ENCODE data around the gene KIAA1958. TPM values are rescaled to one million over a fixed set of nuclear protein-coding genes. Genes with fewer than 3 reads are reported as not detected.
"Not testable (repeated sequence)": the region's sequence is repeated elsewhere in the genome, so short reads cannot be mapped to it uniquely, and the experiment has no call there.

Gene KIAA1958
- total RNA-seq, 2 donors from 2014 or later = 5.7 to 9.6 TPM

GRCh38 chr9:112506571-112506970, 19.9 kb downstream of the KIAA1958 start:
- intact Hi-C loops (cut with DNase I) = no loop called here
- ATAC-seq = no peak

DNA sequence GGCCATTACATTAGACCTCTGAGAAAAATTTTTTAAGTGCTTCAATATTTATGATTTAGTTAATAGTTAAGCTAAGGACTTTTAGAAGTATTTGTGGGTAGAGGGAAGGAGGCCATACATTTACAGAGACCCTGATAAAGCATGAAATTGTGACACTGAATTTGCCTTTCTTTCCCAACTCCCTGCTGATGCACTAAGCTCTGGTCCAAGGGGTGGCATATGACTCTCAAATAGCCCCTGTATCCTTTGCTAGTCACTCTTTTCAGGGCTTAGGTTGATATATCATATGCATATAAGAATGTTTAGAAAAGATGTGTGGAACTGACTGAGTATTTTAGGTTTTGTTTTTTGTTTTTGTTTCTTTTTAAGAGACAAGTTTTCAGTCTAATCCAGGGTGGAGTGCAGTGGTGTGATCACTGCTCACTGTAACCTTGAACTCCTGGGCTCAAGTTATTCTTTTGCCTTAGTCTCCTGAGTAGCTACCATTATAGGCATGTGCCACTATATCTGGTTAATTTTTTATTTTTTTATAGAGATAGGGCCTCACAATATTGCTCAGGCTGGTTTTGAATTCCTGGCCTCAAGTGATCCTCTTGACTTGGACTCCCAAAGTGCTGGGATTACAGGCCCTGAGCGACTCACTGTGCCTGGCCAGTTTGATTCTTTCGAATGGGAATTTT, 20.5 kb downstream of the KIAA1958 start:
- H3K27me3 ChIP-seq = no peaks in the 10 kb centered on the region
- DNase-seq = no peak
- TF ChIP-seq, protein P1, sequence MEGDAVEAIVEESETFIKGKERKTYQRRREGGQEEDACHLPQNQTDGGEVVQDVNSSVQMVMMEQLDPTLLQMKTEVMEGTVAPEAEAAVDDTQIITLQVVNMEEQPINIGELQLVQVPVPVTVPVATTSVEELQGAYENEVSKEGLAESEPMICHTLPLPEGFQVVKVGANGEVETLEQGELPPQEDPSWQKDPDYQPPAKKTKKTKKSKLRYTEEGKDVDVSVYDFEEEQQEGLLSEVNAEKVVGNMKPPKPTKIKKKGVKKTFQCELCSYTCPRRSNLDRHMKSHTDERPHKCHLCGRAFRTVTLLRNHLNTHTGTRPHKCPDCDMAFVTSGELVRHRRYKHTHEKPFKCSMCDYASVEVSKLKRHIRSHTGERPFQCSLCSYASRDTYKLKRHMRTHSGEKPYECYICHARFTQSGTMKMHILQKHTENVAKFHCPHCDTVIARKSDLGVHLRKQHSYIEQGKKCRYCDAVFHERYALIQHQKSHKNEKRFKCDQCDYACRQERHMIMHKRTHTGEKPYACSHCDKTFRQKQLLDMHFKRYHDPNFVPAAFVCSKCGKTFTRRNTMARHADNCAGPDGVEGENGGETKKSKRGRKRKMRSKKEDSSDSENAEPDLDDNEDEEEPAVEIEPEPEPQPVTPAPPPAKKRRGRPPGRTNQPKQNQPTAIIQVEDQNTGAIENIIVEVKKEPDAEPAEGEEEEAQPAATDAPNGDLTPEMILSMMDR (IDR thresholded peaks at IDR 0.05) = no peak
- no peak for TF ChIP-seq POLR2A (IDR thresholded peaks at IDR 0.05)
- no peak for ATAC-seq
- H3K36me3 ChIP-seq (replicated peaks in 1 of 2; ENCODE audit: insufficient read depth in 1 of 2, low read depth in 2 of 2) = no peaks in the 10 kb centered on the region
- H3K9me3 ChIP-seq = no peaks in the 10 kb centered on the region
- peaks cover 34% of the 10 kb centered on the region for H3K4me1 ChIP-seq
- H3K27ac ChIP-seq = no peak overlapping the region
- H3K4me3 ChIP-seq = no peak overlapping the region
- WGBS, 2 donors = 96 to 100% methylated on average over 2 of the region's 2 CpGs
- intact Hi-C loops (cut with DNase I) = no loop called here

More at GRCh38 chr9:112506571-112506970, 19.9 kb downstream of the KIAA1958 start:
- H3K27ac ChIP-seq = no peak overlapping the region
- WGBS, 2 donors = 33 to 37% methylated on average over 2 of the region's 2 CpGs
- no peaks in the 10 kb centered on the region for H3K36me3 ChIP-seq (replicated peaks in 1 of 2; ENCODE audit: insufficient read depth in 1 of 2, low read depth in 2 of 2)
- H3K4me3 ChIP-seq = no peak overlapping the region
- no peaks in the 10 kb centered on the region for H3K27me3 ChIP-seq
- no peak for TF ChIP-seq POLR2A (IDR thresholded peaks at IDR 0.05)
- TF ChIP-seq, protein P1 (IDR thresholded peaks at IDR 0.05) = no peak
- no peaks in the 10 kb centered on the region for H3K9me3 ChIP-seq
- no peak for DNase-seq
- H3K4me1 ChIP-seq = peaks cover 37% of the 10 kb centered on the region

DNA sequence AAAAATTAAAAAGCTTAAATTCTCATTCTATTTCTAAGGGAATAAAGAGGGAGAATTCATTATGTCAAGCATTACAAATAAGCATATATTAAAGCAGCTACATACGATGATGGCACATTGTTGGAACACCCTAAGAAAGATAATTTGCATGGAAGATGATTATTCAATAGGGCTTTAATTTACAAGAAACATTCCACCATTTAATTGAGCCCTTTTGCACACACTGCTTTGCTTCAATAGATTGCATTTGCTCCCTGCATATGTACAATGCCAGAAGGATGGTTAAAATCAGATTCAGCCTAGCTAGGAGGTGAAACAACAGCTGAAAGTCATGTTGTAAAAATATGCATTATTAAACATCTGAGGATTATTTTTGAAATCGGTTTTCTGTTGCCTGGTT, 21.8 kb downstream of the KIAA1958 start:
- intact Hi-C loops (cut with DNase I) = no loop called here
- ATAC-seq (no peak), DNase-seq (no peak)
- Histone ChIP-seq H3K36me3 (replicated peaks in 1 of 2; ENCODE audit: insufficient read depth in 1 of 2, low read depth in 2 of 2) (no peaks in the 10 kb centered on the region), H3K4me1 (peaks cover 22% of the 10 kb centered on the region), H3K27me3 (no peaks in the 10 kb centered on the region), H3K4me3 (no peak overlapping the region), H3K9me3 (no peaks in the 10 kb centered on the region), H3K27ac (no peak overlapping the region)
- 74 to 83% methylated on average over 2 of the region's 2 CpGs for WGBS, 2 donors
- TF ChIP-seq, protein P1 (IDR thresholded peaks at IDR 0.05) = no peak
- no peak for TF ChIP-seq POLR2A (IDR thresholded peaks at IDR 0.05)

- ATAC-seq; H3K4me1 ChIP-seq; H3K4me3 ChIP-seq; DNase-seq; H3K27ac ChIP-seq; H3K9me3 ChIP-seq; intact Hi-C loops (cut with DNase I); H3K36me3 ChIP-seq (replicated peaks in 1 of 2; ENCODE audit: insufficient read depth in 1 of 2, low read depth in 2 of 2); H3K27me3 ChIP-seq: not testable (repeated sequence)
- WGBS, 2 donors = 85 to 88% methylated on average over 4 of the region's 4 CpGs
These were observed 25.8 kb downstream of the KIAA1958 start for GRCh38 chr9:112512377-112512776.

GRCh38 chr9:112516769-112517168, 30.1 kb downstream of the KIAA1958 start:
- H3K36me3 ChIP-seq (replicated peaks in 1 of 2; ENCODE audit: insufficient read depth in 1 of 2, low read depth in 2 of 2) = no peaks in the 10 kb centered on the region
- DNase-seq (no peak), ATAC-seq (no peak)
- no peaks in the 10 kb centered on the region for H3K9me3 ChIP-seq
- no peaks in the 10 kb centered on the region for H3K27me3 ChIP-seq
- intact Hi-C loops (cut with DNase I) = no loop called here
- H3K4me3 ChIP-seq = no peak overlapping the region
- TF ChIP-seq, protein P1 (IDR thresholded peaks at IDR 0.05) = no peak
- TF ChIP-seq POLR2A (IDR thresholded peaks at IDR 0.05) = no peak
- WGBS, 2 donors = 91 to 92% methylated on average over 2 of the region's 2 CpGs
- no peak overlapping the region for H3K27ac ChIP-seq
- H3K4me1 ChIP-seq = no peaks in the 10 kb centered on the region

Measured in body of pancreas (tissue), 4 donors.